GM12878 (cell line): ENCODE measurements around the gene PTBP1. TPM values are rescaled to one million over a fixed set of nuclear protein-coding genes. Genes with fewer than 3 reads are reported as not detected.

Experiments
- ATAC-seq: fragments of 200-7000 bp; cut with Tn5 transposase; 3 replicates; pipeline ENCODE4 v1.9.1; 2020; ENCODE audit warnings: mild to moderate bottlenecking, moderate library complexity
- BruUV-seq: library from RNA; stranded (reverse); fragments of 400-500 nt; replicated peaks from 2 replicates; lab custom pipeline; 2021; lab: Mats Ljungman, UMichigan
- CTCF ChIA-PET: fragments of 300-600 bp; sonication (Branson Sonifier 250); formaldehyde crosslinking; extraction: SDS; loops from one replicate; lab custom pipeline; 2021; ENCODE audit warnings: inconsistent platforms; lab: Yijun Ruan, JAX
- POLR2A ChIA-PET: fragments of 350-600 bp; formaldehyde crosslinking; extraction: SDS; loops from one replicate; lab custom pipeline; 2021; ENCODE audit warnings: inconsistent platforms; lab: Charles Lee
- RAD21 ChIA-PET: fragments of 300-600 bp; sonication (Branson Sonifier 250); formaldehyde crosslinking; loops from one replicate; lab custom pipeline; 2023; ENCODE audit warnings: antibody characterized with exemption; ENCODE audit not compliant: unreplicated experiment; lab: Charles Lee
- SMC1A ChIA-PET: fragments of 300-600 bp; sonication (Branson Sonifier 250); formaldehyde crosslinking; loops from one replicate; lab custom pipeline; 2023; ENCODE audit not compliant: unreplicated experiment, uncharacterized antibody; lab: Charles Lee
- DNase-seq: peaks from one replicate; pipeline ENCODE4 v3.0.0-alpha.2; 2011; ENCODE audit warnings: low read depth, low spot score
- FAIRE-seq: peaks from 3 replicates; lab custom pipeline; 2011; peaks lifted over from hg19 to GRCh38; lab: Jason Lieb, UNC
- H2AFZ ChIP-seq: 2 replicates; pipeline ENCODE4 v1.6.0; 2011; ENCODE audit warnings: low read depth, low read length, control low read depth; ENCODE audit not compliant: control insufficient read depth
- H3K27ac ChIP-seq: 2 replicates; pipeline ENCODE4 v1.5.1; 2011; ENCODE audit warnings: control low read depth; ENCODE audit not compliant: control insufficient read depth, insufficient read depth
- H3K27me3 ChIP-seq, 2 experiments: replicated peaks in 1 of 2; 2 replicates each; pipeline versions ENCODE4 v1.6.0 to v1.6.1; 2011; ENCODE audit warnings: low read length in 1 of 2; ENCODE audit not compliant: control insufficient read depth in 2 of 2, insufficient read depth in 2 of 2
- H3K36me3 ChIP-seq, 2 experiments: 2 replicates each; pipeline ENCODE4 v1.5.1; 2011; ENCODE audit warnings: low read length in 1 of 2; ENCODE audit not compliant: control insufficient read depth in 2 of 2, insufficient read depth in 2 of 2
- H3K4me1 ChIP-seq: 2 replicates; pipeline ENCODE4 v1.6.1; 2011; ENCODE audit warnings: mild to moderate bottlenecking, low read length, moderate library complexity, mixed read lengths; ENCODE audit not compliant: control insufficient read depth, insufficient read depth
- H3K4me2 ChIP-seq: 2 replicates; pipeline ENCODE4 v1.6.0; 2011; ENCODE audit warnings: control low read depth; ENCODE audit not compliant: control insufficient read depth, insufficient read depth
- H3K4me3 ChIP-seq: fragments of 200-600 bp; sonication (generic); 2 replicates; pipeline ENCODE4 v1.5.1; 2016
- H3K79me2 ChIP-seq: 2 replicates; pipeline ENCODE4 v1.6.0; 2011; ENCODE audit warnings: low read length; ENCODE audit not compliant: control insufficient read depth, insufficient read depth
- H3K9ac ChIP-seq: 2 replicates; pipeline ENCODE4 v1.8.0; 2011; ENCODE audit warnings: low read length, control low read depth, mixed read lengths; ENCODE audit not compliant: control insufficient read depth, insufficient read depth
- H3K9me3 ChIP-seq: replicated peaks from 3 replicates; pipeline ENCODE4 v1.5.1; 2011; ENCODE audit warnings: mild to moderate bottlenecking, low read length; ENCODE audit not compliant: control insufficient read depth, insufficient read depth
- H4K20me1 ChIP-seq: 2 replicates; pipeline ENCODE4 v1.6.0; 2011; ENCODE audit not compliant: control insufficient read depth, insufficient read depth
- BACH1 ChIP-seq: fragments of 450-650 bp; IDR thresholded peaks from 2 replicates; pipeline ENCODE4 v1.6.1; 2017; ENCODE audit warnings: mild to moderate bottlenecking, borderline replicate concordance
- EED ChIP-seq: sonication (generic); IDR thresholded peaks from 2 replicates; pipeline ENCODE4 v1.6.1; 2016; ENCODE audit warnings: antibody characterized with exemption, low read depth
- EZH2 ChIP-seq: IDR thresholded peaks from 2 replicates; pipeline ENCODE4 v1.6.1; 2012; ENCODE audit warnings: low read depth, mild to moderate bottlenecking, control low read depth, inconsistent platforms, low read length, borderline replicate concordance; ENCODE audit not compliant: control insufficient read depth
- FOXK2 ChIP-seq: fragments of 450-650 bp; IDR thresholded peaks from 2 replicates; pipeline ENCODE4 v1.6.1; 2017; ENCODE audit warnings: mild to moderate bottlenecking, moderate library complexity
- HCFC1 ChIP-seq: fragments of 150-350 bp; IDR thresholded peaks from 2 replicates; pipeline ENCODE4 v1.6.1; 2014; ENCODE audit warnings: low read length
- HSF1 ChIP-seq: fragments of 150-350 bp; IDR thresholded peaks from 2 replicates; pipeline ENCODE4 v1.6.1; 2014; ENCODE audit warnings: mild to moderate bottlenecking, low read depth, low read length
- MTA2 ChIP-seq: fragments of 450-650 bp; IDR thresholded peaks from 2 replicates; pipeline ENCODE4 v1.6.1; 2016; ENCODE audit warnings: low read depth, mild to moderate bottlenecking, moderate library complexity
- MYB ChIP-seq: fragments of 150-350 bp; IDR thresholded peaks from 2 replicates; pipeline ENCODE4 v1.6.1; 2014; ENCODE audit warnings: mild to moderate bottlenecking, low read depth, low read length, borderline replicate concordance
- NFXL1 ChIP-seq: fragments of 450-650 bp; IDR thresholded peaks from 2 replicates; pipeline ENCODE4 v1.6.1; 2017; ENCODE audit warnings: antibody characterized with exemption, mild to moderate bottlenecking, borderline replicate concordance
- NKRF ChIP-seq: fragments of 450-650 bp; conservative IDR thresholded peaks from 2 replicates; pipeline ENCODE4 v1.6.1; 2017; ENCODE audit warnings: mild to moderate bottlenecking, moderate library complexity
- RFX5 ChIP-seq: IDR thresholded peaks from 2 replicates; pipeline ENCODE4 v1.6.1; 2011; ENCODE audit warnings: low read depth, low read length, improper control_type of control experiment
- SMC3 ChIP-seq: IDR thresholded peaks from 2 replicates; pipeline ENCODE4 v1.6.1; 2011; ENCODE audit warnings: low read length, improper control_type of control experiment, borderline replicate concordance
- STAT1 ChIP-seq: fragments of 450-650 bp; conservative IDR thresholded peaks from 2 replicates; pipeline ENCODE4 v1.6.1; 2014; ENCODE audit warnings: antibody characterized with exemption, mild to moderate bottlenecking
- WGBS: methylation state at CpG from one replicate; pipeline ENCODE4 v1.1.6; 2016; ENCODE audit warnings: low lambda C conversion rate; ENCODE audit not compliant: insufficient replicate concordance, insufficient coverage; ENCODE audit errors: missing lambda C conversion rate; 5-methylcytosine and 5-hydroxymethylcytosine counted together
- in situ Hi-C: fragments of 300-500 bp; cut with MboI; formaldehyde crosslinking; loops from 9 replicates; pipeline ENCODE4 v1.14.3; 2018; ENCODE audit warnings: mixed read lengths
- intact Hi-C: fragments of 100-400 bp; cut with micrococcal nuclease; formaldehyde crosslinking; loops from one replicate; pipeline ENCODE4 v1.14.2; 2022; ENCODE audit not compliant: unreplicated experiment
- polyA plus RNA-seq, 11 experiments: library from polyadenylated mRNA; depleted of rRNA in 4 of 11; unstranded in 6 of 11; stranded (reverse) in 5 of 11; fragments of >200 nt; fragmentation: Nextera tagmentation in 4 of 11; fragmentation: Illumina TruSeq in 1 of 11; extraction: Ambion mirVana in 4 of 11; extraction: Trizol in 1 of 11; gene quantifications; 1 replicate in 1 of 11; 2 replicates in 10 of 11; pipeline versions ENCODE4 v1.2.1 to v1.2.3, GENCODE V29; 2011 to 2016; ENCODE audit warnings: inconsistent platforms in 2 of 11, missing spikeins in 2 of 11, low read depth in 1 of 11
- total RNA-seq, 4 experiments: library from RNA; depleted of rRNA in 3 of 4; stranded (reverse); fragments of >200 nt in 3 of 4; fragmentation: Illumina TruSeq in 1 of 4; extraction: Trizol in 1 of 4; gene quantifications; 2 replicates each; pipeline versions ENCODE4 v1.2.1 to v1.2.3, GENCODE V29; 2013 to 2021
- TF ChIP-seq, protein P1 (sequence below): fragments of 450-650 bp; IDR thresholded peaks from 2 replicates; pipeline ENCODE4 v1.6.1; 2017; ENCODE audit warnings: borderline replicate concordance
- TF ChIP-seq, protein P2 (sequence below): fragments of 450-650 bp; IDR thresholded peaks from 2 replicates; pipeline ENCODE4 v1.6.1; 2017; ENCODE audit warnings: antibody characterized with exemption, mild to moderate bottlenecking, moderate library complexity

The PTBP1 gene
- total and polyA plus RNA-seq, 10 of the 15 experiments (the other 5 are each of a cell fraction or from before 2014, with no cell fraction given) = 13.1 to 532 (median 217) TPM

DNA sequence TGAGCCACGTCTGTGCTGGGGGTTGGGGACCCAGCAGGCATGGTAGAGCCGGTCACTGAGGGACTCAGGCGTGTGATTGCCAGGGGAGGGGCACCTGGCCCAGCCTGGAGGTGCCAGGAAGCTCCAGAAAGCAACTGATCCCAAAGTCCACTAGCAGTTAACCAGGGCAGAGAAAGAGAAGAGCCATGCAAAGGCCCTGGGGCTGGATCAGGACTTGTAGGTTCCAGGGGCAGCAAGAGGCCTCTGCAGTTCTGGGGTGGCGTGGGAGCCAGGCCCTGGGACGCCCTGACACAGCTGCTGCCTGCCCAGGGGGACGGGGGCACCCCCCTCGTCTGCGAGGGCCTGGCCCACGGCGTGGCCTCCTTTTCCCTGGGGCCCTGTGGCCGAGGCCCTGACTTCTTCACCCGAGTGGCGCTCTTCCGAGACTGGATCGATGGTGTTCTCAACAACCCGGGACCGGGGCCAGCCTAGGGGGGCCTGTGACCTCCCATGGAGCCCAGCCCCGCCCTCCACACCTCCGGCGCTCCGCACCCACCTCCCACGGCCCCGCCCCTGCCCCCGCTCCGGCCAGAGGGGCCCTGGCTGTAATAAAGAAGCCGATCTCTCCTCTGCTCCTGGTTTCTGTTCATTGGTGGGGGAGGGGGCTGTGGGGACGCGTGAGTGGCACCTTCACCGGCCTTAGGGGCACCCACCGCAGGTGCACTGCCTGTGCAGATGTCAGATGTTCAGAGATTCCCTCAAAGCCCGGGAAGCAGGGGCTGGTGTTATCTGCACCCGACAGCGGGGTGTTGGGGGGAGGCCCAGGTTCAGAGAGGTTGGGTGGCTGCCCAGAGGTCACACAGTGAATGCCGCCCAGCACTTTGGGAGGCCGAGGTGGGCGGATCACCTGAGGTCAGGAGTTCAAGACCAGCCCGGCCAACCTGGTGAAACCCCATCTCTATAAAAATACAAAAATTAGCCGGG lies 34.4 kb downstream of the PTBP1 start:
- no peaks in the 10 kb centered on the region for H3K4me1 ChIP-seq
- WGBS = 51% methylated on average over 21 of the region's 38 CpGs
- no TSS peak for BruUV-seq
- POLR2A ChIA-PET = no interaction called here
- no peaks in the 10 kb centered on the region for H3K79me2 ChIP-seq
- in situ Hi-C loops = no loop called here
- SMC1A ChIA-PET = no interaction called here
- H4K20me1 ChIP-seq = no peaks in the 10 kb centered on the region
- intact Hi-C loops = no loop called here
- DNase-seq (no peak), ATAC-seq (no peak), FAIRE-seq (no peak)
- H3K27me3 ChIP-seq = no peaks in the 10 kb centered on the region
- H3K9me3 ChIP-seq = no peaks in the 10 kb centered on the region
- H3K4me2 ChIP-seq = no peak overlapping the region
- CTCF ChIA-PET = no interaction called here
- RAD21 ChIA-PET = no interaction called here
- H3K36me3 ChIP-seq = no peaks in the 10 kb centered on the region
- H2AFZ ChIP-seq = no peak overlapping the region
- no peak overlapping the region for H3K9ac ChIP-seq
- no peak overlapping the region for H3K4me3 ChIP-seq
- H3K27ac ChIP-seq = no peak overlapping the region
- TF ChIP-seq SMC3 = no peak
- TF ChIP-seq NFXL1 = no peak
- no peak for TF ChIP-seq MTA2
- TF ChIP-seq RFX5 = no peak
- TF ChIP-seq, protein P1, sequence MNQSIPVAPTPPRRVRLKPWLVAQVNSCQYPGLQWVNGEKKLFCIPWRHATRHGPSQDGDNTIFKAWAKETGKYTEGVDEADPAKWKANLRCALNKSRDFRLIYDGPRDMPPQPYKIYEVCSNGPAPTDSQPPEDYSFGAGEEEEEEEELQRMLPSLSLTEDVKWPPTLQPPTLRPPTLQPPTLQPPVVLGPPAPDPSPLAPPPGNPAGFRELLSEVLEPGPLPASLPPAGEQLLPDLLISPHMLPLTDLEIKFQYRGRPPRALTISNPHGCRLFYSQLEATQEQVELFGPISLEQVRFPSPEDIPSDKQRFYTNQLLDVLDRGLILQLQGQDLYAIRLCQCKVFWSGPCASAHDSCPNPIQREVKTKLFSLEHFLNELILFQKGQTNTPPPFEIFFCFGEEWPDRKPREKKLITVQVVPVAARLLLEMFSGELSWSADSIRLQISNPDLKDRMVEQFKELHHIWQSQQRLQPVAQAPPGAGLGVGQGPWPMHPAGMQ = no peak
- TF ChIP-seq FOXK2 = no peak
- no peak for TF ChIP-seq BACH1
- no peak for TF ChIP-seq HSF1
- no peak for TF ChIP-seq HCFC1
- no peak for TF ChIP-seq NKRF
- TF ChIP-seq, protein P2, sequence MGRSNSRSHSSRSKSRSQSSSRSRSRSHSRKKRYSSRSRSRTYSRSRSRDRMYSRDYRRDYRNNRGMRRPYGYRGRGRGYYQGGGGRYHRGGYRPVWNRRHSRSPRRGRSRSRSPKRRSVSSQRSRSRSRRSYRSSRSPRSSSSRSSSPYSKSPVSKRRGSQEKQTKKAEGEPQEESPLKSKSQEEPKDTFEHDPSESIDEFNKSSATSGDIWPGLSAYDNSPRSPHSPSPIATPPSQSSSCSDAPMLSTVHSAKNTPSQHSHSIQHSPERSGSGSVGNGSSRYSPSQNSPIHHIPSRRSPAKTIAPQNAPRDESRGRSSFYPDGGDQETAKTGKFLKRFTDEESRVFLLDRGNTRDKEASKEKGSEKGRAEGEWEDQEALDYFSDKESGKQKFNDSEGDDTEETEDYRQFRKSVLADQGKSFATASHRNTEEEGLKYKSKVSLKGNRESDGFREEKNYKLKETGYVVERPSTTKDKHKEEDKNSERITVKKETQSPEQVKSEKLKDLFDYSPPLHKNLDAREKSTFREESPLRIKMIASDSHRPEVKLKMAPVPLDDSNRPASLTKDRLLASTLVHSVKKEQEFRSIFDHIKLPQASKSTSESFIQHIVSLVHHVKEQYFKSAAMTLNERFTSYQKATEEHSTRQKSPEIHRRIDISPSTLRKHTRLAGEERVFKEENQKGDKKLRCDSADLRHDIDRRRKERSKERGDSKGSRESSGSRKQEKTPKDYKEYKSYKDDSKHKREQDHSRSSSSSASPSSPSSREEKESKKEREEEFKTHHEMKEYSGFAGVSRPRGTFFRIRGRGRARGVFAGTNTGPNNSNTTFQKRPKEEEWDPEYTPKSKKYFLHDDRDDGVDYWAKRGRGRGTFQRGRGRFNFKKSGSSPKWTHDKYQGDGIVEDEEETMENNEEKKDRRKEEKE = no peak
- TF ChIP-seq MYB = no peak
- TF ChIP-seq EZH2 = no peak
- TF ChIP-seq STAT1 = no peak
- no peak for TF ChIP-seq EED
